ENCODE data around the gene CMC1.

Gene CMC1

GRCh38 chr3:28280781-28281180, 39.4 kb downstream of the CMC1 start:
- Histone ChIP-seq H3K9me3 (ENCODE audit: insufficient read depth, low read length) (no peaks in the 10 kb centered on the region), H3K4me2 (ENCODE audit: low read length) (no peak overlapping the region), H3K79me2 (ENCODE audit: low read length) (no peaks in the 10 kb centered on the region), H3K4me1 (ENCODE audit: low read length) (peaks cover 5% of the 10 kb centered on the region), H2AFZ (ENCODE audit: low read depth, low read length) (no peak overlapping the region), H4K20me1 (ENCODE audit: insufficient read depth, low read length) (no peaks in the 10 kb centered on the region), H3K27ac (ENCODE audit: low read length) (no peak overlapping the region), H3K27me3 (ENCODE audit: low read depth, low read length) (no peaks in the 10 kb centered on the region), H3K36me3 (replicated peaks; ENCODE audit: low read depth, low read length) (peaks cover 3% of the 10 kb centered on the region), H3K4me3 (ENCODE audit: low read length) (no peak overlapping the region), H3K9ac (ENCODE audit: low read length) (no peak overlapping the region)
- TF ChIP-seq, protein P1, sequence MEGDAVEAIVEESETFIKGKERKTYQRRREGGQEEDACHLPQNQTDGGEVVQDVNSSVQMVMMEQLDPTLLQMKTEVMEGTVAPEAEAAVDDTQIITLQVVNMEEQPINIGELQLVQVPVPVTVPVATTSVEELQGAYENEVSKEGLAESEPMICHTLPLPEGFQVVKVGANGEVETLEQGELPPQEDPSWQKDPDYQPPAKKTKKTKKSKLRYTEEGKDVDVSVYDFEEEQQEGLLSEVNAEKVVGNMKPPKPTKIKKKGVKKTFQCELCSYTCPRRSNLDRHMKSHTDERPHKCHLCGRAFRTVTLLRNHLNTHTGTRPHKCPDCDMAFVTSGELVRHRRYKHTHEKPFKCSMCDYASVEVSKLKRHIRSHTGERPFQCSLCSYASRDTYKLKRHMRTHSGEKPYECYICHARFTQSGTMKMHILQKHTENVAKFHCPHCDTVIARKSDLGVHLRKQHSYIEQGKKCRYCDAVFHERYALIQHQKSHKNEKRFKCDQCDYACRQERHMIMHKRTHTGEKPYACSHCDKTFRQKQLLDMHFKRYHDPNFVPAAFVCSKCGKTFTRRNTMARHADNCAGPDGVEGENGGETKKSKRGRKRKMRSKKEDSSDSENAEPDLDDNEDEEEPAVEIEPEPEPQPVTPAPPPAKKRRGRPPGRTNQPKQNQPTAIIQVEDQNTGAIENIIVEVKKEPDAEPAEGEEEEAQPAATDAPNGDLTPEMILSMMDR (IDR thresholded peaks at IDR 0.05; ENCODE audit: low read depth, low read length), result no peak
- no peak for TF ChIP-seq EZH2phosphoT487 (IDR thresholded peaks at IDR 0.05; ENCODE audit: low read depth)

DNA sequence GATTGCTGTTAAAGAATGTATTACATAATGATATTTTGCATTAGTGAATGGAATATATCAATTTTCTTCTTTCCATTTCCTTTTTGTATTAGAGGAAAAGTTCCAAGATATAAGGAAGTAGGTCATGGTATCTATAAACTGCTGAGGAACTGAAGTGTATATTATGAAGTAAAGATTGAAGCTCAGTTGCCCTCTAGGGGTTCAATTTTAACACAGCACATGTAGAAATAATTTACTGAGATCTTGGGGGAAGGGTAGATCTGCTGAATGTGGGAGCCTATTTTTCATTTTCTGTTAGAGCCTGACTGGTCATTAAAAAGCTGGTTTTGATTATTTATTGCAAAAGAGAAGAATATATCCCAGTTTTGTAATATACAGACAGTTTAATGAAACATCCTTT, 45.2 kb downstream of the CMC1 start:
- Histone ChIP-seq H3K27me3 (ENCODE audit: low read depth, low read length) (no peaks in the 10 kb centered on the region), H3K79me2 (ENCODE audit: low read length) (no peaks in the 10 kb centered on the region), H3K4me2 (ENCODE audit: low read length) (no peak overlapping the region), H3K4me1 (ENCODE audit: low read length) (no peaks in the 10 kb centered on the region), H3K27ac (ENCODE audit: low read length) (no peak overlapping the region), H3K4me3 (ENCODE audit: low read length) (no peak overlapping the region), H3K9me3 (ENCODE audit: insufficient read depth, low read length) (no peaks in the 10 kb centered on the region), H4K20me1 (ENCODE audit: insufficient read depth, low read length) (no peaks in the 10 kb centered on the region), H2AFZ (ENCODE audit: low read depth, low read length) (no peak overlapping the region), H3K9ac (ENCODE audit: low read length) (no peak overlapping the region), H3K36me3 (replicated peaks; ENCODE audit: low read depth, low read length) (peaks cover 15% of the 10 kb centered on the region)
- TF ChIP-seq EZH2phosphoT487 (IDR thresholded peaks at IDR 0.05; ENCODE audit: low read depth), result no peak
- TF ChIP-seq, protein P1 (IDR thresholded peaks at IDR 0.05; ENCODE audit: low read depth, low read length), result peak; percentile 82

DNA sequence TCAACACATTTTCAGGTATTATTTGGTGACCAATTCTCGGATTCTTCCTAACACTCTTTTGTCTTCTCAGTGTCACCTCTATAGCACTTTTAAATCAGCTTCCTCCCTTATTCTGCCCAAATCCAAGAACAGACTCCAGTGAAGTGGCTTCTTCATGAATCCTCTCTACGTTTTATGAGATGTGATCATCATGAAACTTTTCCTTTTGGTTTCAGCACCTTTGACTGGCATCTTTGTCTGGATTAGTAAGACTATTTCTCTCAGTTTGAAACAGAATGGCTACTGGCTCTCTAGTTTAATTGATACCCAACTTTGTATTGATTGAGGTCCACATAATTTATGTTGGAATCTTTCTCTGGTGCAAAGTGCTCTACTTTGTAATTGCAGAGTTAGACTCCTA, 45.6 kb downstream of the CMC1 start:
- Histone ChIP-seq H3K36me3 (replicated peaks; ENCODE audit: low read depth, low read length) (peaks cover 15% of the 10 kb centered on the region), H3K4me2 (ENCODE audit: low read length) (no peak overlapping the region), H3K9me3 (ENCODE audit: insufficient read depth, low read length) (no peaks in the 10 kb centered on the region), H3K4me1 (ENCODE audit: low read length) (no peaks in the 10 kb centered on the region), H3K27ac (ENCODE audit: low read length) (no peak overlapping the region), H3K9ac (ENCODE audit: low read length) (no peak overlapping the region), H3K4me3 (ENCODE audit: low read length) (no peak overlapping the region), H4K20me1 (ENCODE audit: insufficient read depth, low read length) (no peaks in the 10 kb centered on the region), H2AFZ (ENCODE audit: low read depth, low read length) (no peak overlapping the region), H3K27me3 (ENCODE audit: low read depth, low read length) (no peaks in the 10 kb centered on the region), H3K79me2 (ENCODE audit: low read length) (no peaks in the 10 kb centered on the region)
- TF ChIP-seq EZH2phosphoT487 (IDR thresholded peaks at IDR 0.05; ENCODE audit: low read depth), result no peak
- TF ChIP-seq, protein P1 (IDR thresholded peaks at IDR 0.05; ENCODE audit: low read depth, low read length), result no peak

GRCh38 chr3:28290863-28291300, 49.5 kb downstream of the CMC1 start:
- Histone ChIP-seq H3K36me3 (replicated peaks; ENCODE audit: low read depth, low read length) (peaks cover 15% of the 10 kb centered on the region), H3K4me1 (ENCODE audit: low read length) (no peaks in the 10 kb centered on the region), H3K27me3 (ENCODE audit: low read depth, low read length) (no peaks in the 10 kb centered on the region), H3K79me2 (ENCODE audit: low read length) (no peaks in the 10 kb centered on the region), H2AFZ (ENCODE audit: low read depth, low read length) (no peak overlapping the region), H3K27ac (ENCODE audit: low read length) (no peak overlapping the region), H3K4me2 (ENCODE audit: low read length) (no peak overlapping the region), H4K20me1 (ENCODE audit: insufficient read depth, low read length) (no peaks in the 10 kb centered on the region), H3K9me3 (ENCODE audit: insufficient read depth, low read length) (no peaks in the 10 kb centered on the region), H3K4me3 (ENCODE audit: low read length) (no peak overlapping the region), H3K9ac (ENCODE audit: low read length) (no peak overlapping the region)
- no peak for TF ChIP-seq EZH2phosphoT487 (IDR thresholded peaks at IDR 0.05; ENCODE audit: low read depth)
- TF ChIP-seq, protein P1 (IDR thresholded peaks at IDR 0.05; ENCODE audit: low read depth, low read length), result no peak

All from OCI-LY3 (cell line).